Keratinocyte (primary cell): ENCODE measurements around the gene HPCAL1. TPM values are rescaled to one million over a fixed set of nuclear protein-coding genes. Genes with fewer than 3 reads are reported as not detected.

Experiments
- DNase-seq: peaks from one replicate; pipeline ENCODE4 v3.0.0-alpha.2; 2011; ENCODE audit warnings: low read depth, missing footprints, low spot score
- FAIRE-seq: peaks from 2 replicates; lab custom pipeline; 2011; peaks lifted over from hg19 to GRCh38; lab: Jason Lieb, UNC
- H2AFZ ChIP-seq: 2 replicates; pipeline ENCODE4 v1.6.0; 2012; ENCODE audit warnings: low read length, control low read depth, inconsistent platforms; ENCODE audit not compliant: control insufficient read depth
- H3K27ac ChIP-seq: 2 replicates; pipeline ENCODE4 v1.5.1; 2011; ENCODE audit warnings: low read length; ENCODE audit not compliant: control insufficient read depth, insufficient read depth
- H3K27me3 ChIP-seq: 3 replicates; pipeline ENCODE4 v1.6.0; 2011; ENCODE audit warnings: low read length; ENCODE audit not compliant: control insufficient read depth, insufficient read depth; ENCODE audit errors: extremely low read depth
- H3K36me3 ChIP-seq, 2 experiments: 2 replicates in 1 of 2; 3 replicates in 1 of 2; pipeline ENCODE4 v1.5.1; 2011; ENCODE audit warnings: low read length in 2 of 2, mild to moderate bottlenecking in 1 of 2; ENCODE audit not compliant: control insufficient read depth in 2 of 2, insufficient read depth in 2 of 2; ENCODE audit errors: extremely low read depth in 1 of 2
- H3K4me1 ChIP-seq: 3 replicates; pipeline ENCODE4 v1.5.1; 2011; ENCODE audit warnings: low read length; ENCODE audit not compliant: control insufficient read depth, insufficient read depth; ENCODE audit errors: extremely low read depth
- H3K4me2 ChIP-seq: 3 replicates; pipeline ENCODE4 v1.6.0; 2011; ENCODE audit warnings: low read depth, low read length; ENCODE audit not compliant: control insufficient read depth, insufficient read depth; ENCODE audit errors: extremely low read depth
- H3K4me3 ChIP-seq, 3 experiments: fragments of 200-600 bp in 1 of 3; sonication (generic) in 1 of 3; 2 replicates in 2 of 3; 3 replicates in 1 of 3; pipeline ENCODE4 v1.5.1; 2011 to 2016; ENCODE audit warnings: low read length in 3 of 3, mild to moderate bottlenecking in 3 of 3, control low read depth in 2 of 3, inconsistent platforms in 1 of 3, low read depth in 1 of 3, mixed read lengths in 1 of 3, mixed run types in 1 of 3, moderate library complexity in 1 of 3; ENCODE audit not compliant: control insufficient read depth in 2 of 3, insufficient read depth in 2 of 3; ENCODE audit errors: extremely low read depth in 1 of 3
- H3K79me2 ChIP-seq: 2 replicates; pipeline ENCODE4 v1.6.0; 2012; ENCODE audit warnings: low read length; ENCODE audit not compliant: control insufficient read depth, insufficient read depth
- H3K9ac ChIP-seq: 3 replicates; pipeline ENCODE4 v1.6.0; 2011; ENCODE audit warnings: low read length; ENCODE audit not compliant: control insufficient read depth, insufficient read depth; ENCODE audit errors: extremely low read depth
- H3K9me1 ChIP-seq: 3 replicates; pipeline ENCODE4 v1.6.0; 2011; ENCODE audit warnings: low read length; ENCODE audit not compliant: control insufficient read depth, insufficient read depth; ENCODE audit errors: extremely low read depth
- H3K9me3 ChIP-seq: 2 replicates; pipeline ENCODE4 v1.5.1; 2012; ENCODE audit warnings: low read depth, low read length; ENCODE audit not compliant: control insufficient read depth
- H4K20me1 ChIP-seq: 3 replicates; pipeline ENCODE4 v1.6.0; 2011; ENCODE audit warnings: low read length; ENCODE audit not compliant: control insufficient read depth, insufficient read depth; ENCODE audit errors: extremely low read depth
- CTCF ChIP-seq, 3 experiments: IDR thresholded peaks in 1 of 3; conservative IDR thresholded peaks in 1 of 3; optimal IDR thresholded peaks in 1 of 3; 2 replicates in 2 of 3; 3 replicates in 1 of 3; pipeline versions ENCODE3 to v1.5.1; 2011; ENCODE audit warnings: low read length in 3 of 3, mild to moderate bottlenecking in 3 of 3, moderate library complexity in 2 of 3, control low read depth in 1 of 3, inconsistent platforms in 1 of 3; ENCODE audit not compliant: insufficient read depth in 2 of 3; ENCODE audit errors: extremely low read depth in 1 of 3
- EZH2 ChIP-seq: IDR thresholded peaks from one replicate; pipeline ENCODE4 v1.6.1; 2012; ENCODE audit warnings: inconsistent platforms, mild to moderate bottlenecking, low read length, moderate library complexity
- dilution Hi-C: fragments of 300-500 bp; cut with MboI; formaldehyde crosslinking; loops from one replicate; pipeline ENCODE4 v1.7.0; 2020; ENCODE audit warnings: low sequenced_read_pairs; ENCODE audit not compliant: extremely low pct_ligation_motif_present
- polyA plus RNA-seq, 5 experiments: library from polyadenylated mRNA; depleted of rRNA in 3 of 5; stranded (reverse) in 3 of 5; stranded (forward) in 1 of 5; unstranded in 1 of 5; fragments of >200 nt; gene quantifications; 1 replicate in 1 of 5; 2 replicates in 3 of 5; 3 replicates in 1 of 5; pipeline versions ENCODE4 v1.2.1 to v1.2.3, GENCODE V29; 2011 to 2012; ENCODE audit warnings: missing spikeins in 2 of 5, low read depth in 1 of 5, low replicate concordance in 1 of 5

HPCAL1 gene
- polyA plus RNA-seq, 1 donor (not counting 4 experiments of a cell fraction or from before 2014, with no cell fraction given) = 18.0 TPM

DNA sequence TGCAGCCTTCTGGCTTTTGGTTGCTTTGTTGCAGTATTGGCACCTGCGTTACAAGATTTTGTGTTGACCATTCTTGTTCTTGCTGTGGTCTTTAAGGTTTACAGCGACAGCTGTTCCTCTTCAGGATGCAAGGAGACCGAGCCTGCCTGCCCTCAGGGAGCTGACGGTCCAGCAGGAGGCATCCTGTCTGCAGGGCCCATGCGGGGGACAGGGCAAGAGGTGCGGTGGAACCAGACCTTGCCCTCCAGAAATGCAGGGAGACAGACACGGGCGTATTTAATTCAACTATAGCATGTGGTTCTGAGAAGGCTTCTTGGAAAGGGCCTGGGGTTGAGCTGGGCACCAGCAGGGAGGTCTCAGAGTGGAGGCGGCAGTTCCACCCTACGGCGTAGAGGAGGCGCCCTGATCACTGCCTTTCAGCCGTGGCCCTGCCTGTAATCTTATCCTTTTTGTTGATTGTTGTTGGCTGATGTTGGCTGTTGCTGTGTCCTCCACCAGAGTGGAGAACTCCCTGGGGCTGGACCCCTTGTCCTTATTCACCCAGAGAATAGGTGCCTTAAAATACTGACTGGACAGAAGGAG, 71.7 kb downstream of the HPCAL1 start:
- no peak overlapping the region for H3K4me3 ChIP-seq
- H3K9me1 ChIP-seq = peaks cover 2% of the 10 kb centered on the region
- no peak overlapping the region for H2AFZ ChIP-seq
- peaks cover 8% of the 10 kb centered on the region for H3K79me2 ChIP-seq
- no peaks in the 10 kb centered on the region for H3K9me3 ChIP-seq
- no peaks in the 10 kb centered on the region for H3K27me3 ChIP-seq
- no peak overlapping the region for H3K4me2 ChIP-seq
- TF ChIP-seq CTCF (optimal IDR thresholded peaks at IDR 0.05 in 1 of 3, IDR thresholded peaks at IDR 0.05 in 1 of 3, conservative IDR thresholded peaks at IDR 0.05 in 1 of 3; ENCODE audit: extremely low read depth in 1 of 3, insufficient read depth in 2 of 3, low read length in 3 of 3) (no peak), EZH2 (no peak)
- peaks cover 2 to 4% of the 10 kb centered on the region in 2 experiments for H3K36me3 ChIP-seq
- H3K4me1 ChIP-seq = no peaks in the 10 kb centered on the region
- H3K27ac ChIP-seq = no peak overlapping the region
- FAIRE-seq (no peak), DNase-seq (no peak)
- no peaks in the 10 kb centered on the region for H4K20me1 ChIP-seq
- dilution Hi-C loops = no loop called here
- no peak overlapping the region for H3K9ac ChIP-seq

DNA sequence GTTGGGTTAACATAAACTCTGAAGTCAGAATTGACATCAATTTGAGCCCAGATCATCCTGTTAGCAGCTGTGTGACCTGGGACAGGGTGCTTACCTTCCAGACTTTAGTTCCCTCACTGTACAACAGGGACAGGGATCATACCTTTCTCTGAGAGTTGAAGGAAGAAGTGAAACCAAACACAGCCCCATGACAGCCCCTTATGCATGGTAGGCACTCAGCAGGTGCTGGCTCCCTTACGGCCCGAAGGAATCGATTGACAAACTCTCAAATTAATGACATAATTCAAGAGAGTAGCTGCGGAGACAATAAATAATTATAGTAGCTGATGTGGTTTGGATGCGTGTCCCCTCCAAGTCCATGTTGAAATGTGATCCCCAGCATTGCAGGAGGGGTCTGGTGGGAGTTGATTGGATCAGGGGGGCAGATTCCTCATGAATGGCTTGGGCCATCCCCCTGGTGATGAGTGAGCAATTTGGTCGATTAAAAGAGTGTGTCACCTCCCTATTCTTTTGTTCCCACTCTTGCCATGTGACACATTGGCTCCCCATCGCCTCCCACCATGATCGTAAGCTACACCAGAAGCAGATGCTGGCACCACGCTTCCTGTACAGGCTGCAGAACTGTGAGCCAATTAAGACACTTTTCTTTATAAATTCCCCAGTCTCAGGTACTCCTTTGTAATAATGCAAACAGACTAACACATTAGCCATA, 73.0 kb downstream of the HPCAL1 start:
- no peak for TF ChIP-seq EZH2
- no peak for TF ChIP-seq CTCF (optimal IDR thresholded peaks at IDR 0.05 in 1 of 3, IDR thresholded peaks at IDR 0.05 in 1 of 3, conservative IDR thresholded peaks at IDR 0.05 in 1 of 3; ENCODE audit: extremely low read depth in 1 of 3, insufficient read depth in 2 of 3, low read length in 3 of 3)
- Histone ChIP-seq H3K9me1 (peaks cover 2% of the 10 kb centered on the region), H2AFZ (no peak overlapping the region), H3K9me3 (no peaks in the 10 kb centered on the region), H4K20me1 (no peaks in the 10 kb centered on the region), H3K4me2 (no peak overlapping the region), H3K4me3 (no peak overlapping the region), H3K27me3 (no peaks in the 10 kb centered on the region), H3K36me3 (peaks cover 2 to 4% of the 10 kb centered on the region in 2 experiments), H3K27ac (no peak overlapping the region), H3K4me1 (no peaks in the 10 kb centered on the region), H3K9ac (no peak overlapping the region), H3K79me2 (peaks cover 5% of the 10 kb centered on the region)
- FAIRE-seq = no peak
- dilution Hi-C loops = no loop called here
- no peak for DNase-seq
